D721Med (cell line): ENCODE results near the gene C15orf39.

ENCODE experiments used
- DNase-seq: peaks from one replicate; pipeline ENCODE4 v3.0.0; 2011; ENCODE audit warnings: low spot score; ENCODE audit not compliant: insufficient read length
- FAIRE-seq: peaks from 2 replicates; lab custom pipeline; 2011; peaks lifted over from hg19 to GRCh38; lab: Jason Lieb, UNC
- CTCF ChIP-seq: IDR thresholded peaks from 2 replicates; pipeline ENCODE4 v1.5.1; 2012; ENCODE audit warnings: mild to moderate bottlenecking, control low read depth; ENCODE audit not compliant: insufficient read depth; ENCODE audit errors: missing control alignments

Gene C15orf39

GRCh38 chr15:75208501-75209288, 7.0 kb downstream of the C15orf39 start:
- no peak for FAIRE-seq
- no peak for TF ChIP-seq CTCF

GRCh38 chr15:75209289-75209676, 7.6 kb downstream of the C15orf39 start:
- no peak for FAIRE-seq
- no peak for DNase-seq
- TF ChIP-seq CTCF = no peak

More at GRCh38 chr15:75208501-75209288, 7.0 kb downstream of the C15orf39 start:
- DNase-seq = no peak

- FAIRE-seq (no peak), DNase-seq (no peak)
- no peak for TF ChIP-seq CTCF
These were observed 9.1 kb downstream of the C15orf39 start for GRCh38 chr15:75210811-75211230.

GRCh38 chr15:75211436-75212199, 9.9 kb downstream of the C15orf39 start:
- FAIRE-seq (no peak), DNase-seq (no peak)

GRCh38 chr15:75212200-75212858, 10.6 kb downstream of the C15orf39 start:
- FAIRE-seq (no peak), DNase-seq (no peak)
- no peak for TF ChIP-seq CTCF

More at GRCh38 chr15:75211436-75212199, 9.9 kb downstream of the C15orf39 start:
- TF ChIP-seq CTCF = no peak

GRCh38 chr15:75213212-75213767, 11.6 kb downstream of the C15orf39 start:
- no peak for TF ChIP-seq CTCF
- no peak for DNase-seq
- FAIRE-seq = no peak
